HG02938 (cell line): Measurements from ENCODE around the gene MASTL.
"Not testable (repeated sequence)": the region's sequence is repeated elsewhere in the genome, so short reads cannot be mapped to it uniquely, and the experiment has no call there.

ENCODE experiments used
- ATAC-seq: cut with Tn5 transposase; IDR thresholded peaks from one replicate; pipeline ENCODE4 v1.9.1; 2021; ENCODE audit warnings: mild to moderate bottlenecking, moderate library complexity; ENCODE audit not compliant: unreplicated experiment

MASTL gene

GRCh38 chr10:27155066-27155754 is at the start of gene MASTL:
Gene MASTL (plus strand): TSS chr10:27155352. CDS start chr10:27155427, 75 bp downstream.
- peak; percentile 69 for ATAC-seq

- ATAC-seq, result no peak
Observed at GRCh38 chr10:27108165-27108564, 47.0 kb upstream of the MASTL start.

- ATAC-seq, result no peak
Observed at GRCh38 chr10:27134371-27134770, 20.8 kb upstream of the MASTL start.

- ATAC-seq, result no peak
Observed at GRCh38 chr10:27138277-27138676, 16.9 kb upstream of the MASTL start.

- ATAC-seq, result no peak
Observed at GRCh38 chr10:27143686-27144085, 11.5 kb upstream of the MASTL start.

- ATAC-seq, result no peak
Observed at GRCh38 chr10:27145937-27146336, 9.2 kb upstream of the MASTL start.

GRCh38 chr10:27147701-27148100 is 7.5 kb upstream of the MASTL start:
- ATAC-seq, result no peak

- ATAC-seq, result no peak
Observed at GRCh38 chr10:27150261-27150660, 4.9 kb upstream of the MASTL start.

GRCh38 chr10:27152687-27153086 is 2.5 kb upstream of the MASTL start:
- ATAC-seq, result no peak

GRCh38 chr10:27153329-27153728 is 1.8 kb upstream of the MASTL start:
- ATAC-seq, result no peak

- ATAC-seq, result peak; percentile 10
Observed at GRCh38 chr10:27153845-27154193, 1.3 kb upstream of the MASTL start.

GRCh38 chr10:27156566-27156965 is 1.4 kb downstream of the MASTL start:
- ATAC-seq, result not testable (repeated sequence)

- ATAC-seq, result no peak
Observed at GRCh38 chr10:27157150-27157549, 2.0 kb downstream of the MASTL start.

GRCh38 chr10:27158421-27158820 is 3.3 kb downstream of the MASTL start:
- ATAC-seq, result no peak

- no peak for ATAC-seq
Observed at GRCh38 chr10:27169849-27170248, 14.7 kb downstream of the MASTL start.

GRCh38 chr10:27188259-27188658 is 33.1 kb downstream of the MASTL start:
- no peak for ATAC-seq

- ATAC-seq, result no peak
Observed at GRCh38 chr10:27188897-27189296, 33.7 kb downstream of the MASTL start.

GRCh38 chr10:27190508-27190907 is 35.4 kb downstream of the MASTL start:
- no peak for ATAC-seq

- ATAC-seq, result no peak
Observed at GRCh38 chr10:27192284-27192683, 37.1 kb downstream of the MASTL start.

GRCh38 chr10:27197980-27198620 is 42.9 kb downstream of the MASTL start:
- ATAC-seq, result no peak

- no peak for ATAC-seq
Observed at GRCh38 chr10:27203806-27204205, 48.7 kb downstream of the MASTL start.

GRCh38 chr10:27207350-27207749 is 52.2 kb downstream of the MASTL start:
- ATAC-seq, result no peak

- no peak for ATAC-seq
Observed at GRCh38 chr10:27223964-27224363, 68.8 kb downstream of the MASTL start.
